GM13976 (cell line): ENCODE results near the gene ADAR.

Source experiments
- DNase-seq: peaks from one replicate; pipeline ENCODE4 v3.0.0; 2012; ENCODE audit warnings: low spot score
- in situ Hi-C: fragments of 300-500 bp; cut with MboI; formaldehyde crosslinking; loops from one replicate; pipeline ENCODE4 v1.12.0; 2022; ENCODE audit warnings: low sequenced_read_pairs, mixed read lengths, inconsistent platforms; ENCODE audit not compliant: unreplicated experiment
- TF ChIP-seq, protein P1 (sequence below): IDR thresholded peaks from 2 replicates; pipeline ENCODE4 v1.5.1; 2012; ENCODE audit warnings: borderline replicate concordance, mild to moderate bottlenecking; ENCODE audit not compliant: insufficient read depth; ENCODE audit errors: extremely low read depth, missing control alignments, control extremely low read depth

Gene ADAR

GRCh38 chr1:154577346-154578057, 30.5 kb downstream of the ADAR start:
- in situ Hi-C loops: no loop called here
- TF ChIP-seq, protein P1, sequence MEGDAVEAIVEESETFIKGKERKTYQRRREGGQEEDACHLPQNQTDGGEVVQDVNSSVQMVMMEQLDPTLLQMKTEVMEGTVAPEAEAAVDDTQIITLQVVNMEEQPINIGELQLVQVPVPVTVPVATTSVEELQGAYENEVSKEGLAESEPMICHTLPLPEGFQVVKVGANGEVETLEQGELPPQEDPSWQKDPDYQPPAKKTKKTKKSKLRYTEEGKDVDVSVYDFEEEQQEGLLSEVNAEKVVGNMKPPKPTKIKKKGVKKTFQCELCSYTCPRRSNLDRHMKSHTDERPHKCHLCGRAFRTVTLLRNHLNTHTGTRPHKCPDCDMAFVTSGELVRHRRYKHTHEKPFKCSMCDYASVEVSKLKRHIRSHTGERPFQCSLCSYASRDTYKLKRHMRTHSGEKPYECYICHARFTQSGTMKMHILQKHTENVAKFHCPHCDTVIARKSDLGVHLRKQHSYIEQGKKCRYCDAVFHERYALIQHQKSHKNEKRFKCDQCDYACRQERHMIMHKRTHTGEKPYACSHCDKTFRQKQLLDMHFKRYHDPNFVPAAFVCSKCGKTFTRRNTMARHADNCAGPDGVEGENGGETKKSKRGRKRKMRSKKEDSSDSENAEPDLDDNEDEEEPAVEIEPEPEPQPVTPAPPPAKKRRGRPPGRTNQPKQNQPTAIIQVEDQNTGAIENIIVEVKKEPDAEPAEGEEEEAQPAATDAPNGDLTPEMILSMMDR: no peak
- no peak for DNase-seq

- TF ChIP-seq, protein P1: no peak
- in situ Hi-C loops: no loop called here
- no peak for DNase-seq
Measured at GRCh38 chr1:154575951-154576566, 31.9 kb downstream of the ADAR start.

- in situ Hi-C loops: no loop called here
- no peak for DNase-seq
- TF ChIP-seq, protein P1: no peak
Measured at GRCh38 chr1:154575147-154575927, 32.6 kb downstream of the ADAR start.

GRCh38 chr1:154574716-154575115, 33.3 kb downstream of the ADAR start:
- in situ Hi-C loops: loop anchor here (25.0 kb wide), 2 partner anchors 313 to 488 kb away; partner anchors contain the start of genes ADAM15 and EFNA4
- TF ChIP-seq, protein P1: no peak
- DNase-seq: no peak

GRCh38 chr1:154573168-154573510, 34.8 kb downstream of the ADAR start:
- DNase-seq: no peak
- TF ChIP-seq, protein P1: no peak
- in situ Hi-C loops: loop anchor here (25.0 kb wide), 2 partner anchors 314 to 489 kb away; partner anchors contain the start of genes ADAM15 and EFNA4

DNA sequence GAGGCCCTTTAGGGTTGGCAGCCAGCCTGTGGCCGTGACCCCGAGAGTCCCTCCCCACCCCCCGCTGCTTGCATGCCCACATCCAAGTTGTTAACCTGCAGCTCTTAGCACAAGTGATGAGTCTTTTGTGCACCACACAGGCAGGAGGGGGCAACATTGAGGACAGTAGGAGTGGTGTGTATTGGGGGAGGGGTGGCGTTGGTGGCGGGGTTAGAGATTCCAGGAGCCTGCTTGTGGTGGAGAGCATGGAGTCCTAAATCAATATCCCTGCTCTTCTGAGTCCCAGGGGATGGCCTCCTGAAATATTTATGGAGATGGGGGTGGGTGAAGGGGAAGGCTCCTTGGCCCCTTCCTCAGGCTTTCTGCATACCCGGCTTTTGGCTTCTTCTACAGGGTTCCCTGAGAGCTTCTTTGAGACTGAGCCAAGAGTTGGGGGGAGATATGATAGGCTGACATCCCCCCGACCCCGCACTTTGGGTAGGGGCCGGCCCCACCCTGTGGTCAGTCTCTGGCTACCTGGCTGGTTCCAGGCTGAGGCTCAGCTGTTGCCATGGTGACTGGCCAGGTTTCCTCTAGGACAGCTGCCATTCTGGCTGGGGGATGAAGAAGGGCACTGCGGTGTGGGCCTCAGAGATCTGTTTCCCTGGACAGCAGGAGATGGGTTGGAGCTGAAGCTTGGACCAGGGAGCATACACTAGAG, 35.4 kb downstream of the ADAR start:
- DNase-seq: no peak
- in situ Hi-C loops: loop anchor here (25.0 kb wide), 2 partner anchors 315 to 490 kb away; partner anchors contain the start of genes ADAM15 and EFNA4
- TF ChIP-seq, protein P1: no peak
